ENCODE measurements around the gene CAMSAP2.

The CAMSAP2 gene

DNA sequence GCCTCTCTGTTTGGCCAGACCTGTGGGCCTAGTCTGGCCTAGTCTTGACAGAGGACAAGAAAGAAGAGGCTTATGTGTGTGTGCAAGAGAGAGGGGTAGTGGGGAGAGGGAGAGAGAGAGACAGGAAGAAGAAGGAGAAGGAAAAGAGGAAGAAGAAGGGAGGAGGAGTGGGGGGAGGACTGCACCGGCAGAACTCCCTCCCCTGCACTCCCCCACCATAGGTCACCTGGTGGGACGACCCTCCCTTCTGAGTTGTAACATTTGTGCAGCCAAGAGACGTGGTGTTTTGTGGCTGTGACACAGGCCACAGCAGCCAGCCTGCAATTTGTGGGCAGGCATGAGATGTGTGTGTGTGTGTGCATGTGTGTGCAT is 160.3 kb downstream of the CAMSAP2 start:
- peak overlapping the region; percentile 96 for H3K27ac ChIP-seq
- ChIA-PET CTCF (no interaction called here), POLR2A (ENCODE audit: low non-redundant PET) (no interaction called here)
- DNase-seq (ENCODE audit: low spot score) = no peak
- no peak for TF ChIP-seq CTCF (conservative IDR thresholded peaks at IDR 0.05; ENCODE audit: low read depth)

DNA sequence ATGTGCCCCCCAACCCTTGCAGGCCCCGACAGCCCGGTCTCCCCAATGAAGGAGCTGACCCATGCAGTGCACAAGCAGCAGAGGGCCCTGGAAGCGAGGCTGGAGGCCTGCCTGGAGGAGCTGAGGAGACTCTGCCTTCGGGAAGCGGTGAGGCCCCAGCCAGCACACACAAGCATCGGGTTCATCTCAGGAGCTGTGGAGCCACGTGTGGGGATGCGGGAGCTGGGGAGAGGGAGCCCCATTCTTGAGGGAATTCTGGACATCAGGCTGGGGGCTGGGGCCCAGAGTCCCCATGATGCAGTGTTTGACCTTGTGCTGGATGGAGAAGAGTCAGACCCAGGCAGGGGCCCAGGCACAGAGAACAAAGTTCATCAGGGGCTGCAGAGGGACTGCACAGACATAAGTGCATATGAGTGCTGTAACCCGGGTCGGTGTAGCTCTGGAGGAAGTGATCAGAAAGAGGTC is 160.8 kb downstream of the CAMSAP2 start:
- ChIA-PET POLR2A (ENCODE audit: low non-redundant PET) (interaction anchor here (0.5 kb wide), 1 partner anchor 37 kb away, joined by 3 read pairs; no protein-coding TSS in a partner anchor), CTCF (no interaction called here)
- DNase-seq (ENCODE audit: low spot score) = no peak
- peak overlapping the region; percentile 96 for H3K27ac ChIP-seq
- no peak for TF ChIP-seq CTCF (conservative IDR thresholded peaks at IDR 0.05; ENCODE audit: low read depth)

DNA sequence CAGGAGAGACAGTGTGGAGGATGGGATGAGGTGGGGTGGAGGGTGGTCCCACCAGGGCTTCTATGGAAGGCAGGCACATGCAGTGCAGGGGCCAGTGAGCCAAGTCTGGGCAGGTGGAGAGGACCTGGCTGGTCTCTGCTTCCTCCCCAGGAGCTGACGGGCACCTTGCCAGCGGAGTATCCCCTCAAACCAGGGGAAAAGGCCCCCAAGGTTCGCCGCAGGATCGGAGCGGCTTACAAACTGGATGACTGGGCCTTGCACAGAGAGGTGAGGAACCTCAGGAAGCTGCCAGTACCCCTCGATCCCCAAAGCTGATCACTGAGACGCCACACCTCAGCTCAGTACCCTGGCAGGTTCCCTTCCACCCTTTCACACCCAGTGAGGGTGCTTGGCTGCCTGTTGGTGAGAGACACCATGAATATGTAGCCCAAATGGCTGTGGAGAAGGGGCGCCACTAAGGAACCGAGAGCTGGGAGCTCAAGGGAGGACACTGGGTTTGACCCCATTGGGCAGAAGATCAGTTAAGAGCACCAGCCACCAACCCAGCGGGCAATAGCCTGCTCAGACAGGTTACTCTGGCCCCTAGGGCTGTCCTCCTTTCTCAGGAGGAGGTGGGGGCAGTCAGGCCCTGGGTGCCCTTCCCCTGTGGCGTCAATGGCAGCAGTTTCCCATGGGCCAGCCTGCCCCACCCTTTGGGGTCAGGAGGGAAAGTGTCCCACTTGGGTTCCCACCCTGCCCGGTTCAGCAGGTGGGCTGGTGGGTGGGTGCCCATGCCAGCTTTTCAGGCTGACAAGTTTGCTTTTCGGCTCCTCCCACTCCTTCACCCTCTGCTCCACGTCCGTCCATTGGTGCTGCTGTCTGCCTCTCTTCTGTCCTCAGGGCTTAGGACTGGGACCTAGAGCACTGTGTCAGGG is 161.5 kb downstream of the CAMSAP2 start:
- ChIA-PET POLR2A (ENCODE audit: low non-redundant PET) (interaction anchor here (0.5 kb wide), 1 partner anchor 38 kb away, joined by 3 read pairs; no protein-coding TSS in a partner anchor), CTCF (no interaction called here)
- no peak for DNase-seq (ENCODE audit: low spot score)
- TF ChIP-seq CTCF (conservative IDR thresholded peaks at IDR 0.05; ENCODE audit: low read depth) = no peak
- peak overlapping the region; percentile 96 for H3K27ac ChIP-seq

GRCh38 chr1:200900877-200901276 is 162.2 kb downstream of the CAMSAP2 start:
- POLR2A ChIA-PET (ENCODE audit: low non-redundant PET) = no interaction called here
- no peak for DNase-seq (ENCODE audit: low spot score)
- TF ChIP-seq CTCF (conservative IDR thresholded peaks at IDR 0.05; ENCODE audit: low read depth) = no peak
- H3K27ac ChIP-seq = peak overlapping the region; percentile 96
- CTCF ChIA-PET = interaction anchor here (1.0 kb wide), 1 partner anchor 10 kb away, joined by 3 read pairs; no protein-coding TSS in a partner anchor

DNA sequence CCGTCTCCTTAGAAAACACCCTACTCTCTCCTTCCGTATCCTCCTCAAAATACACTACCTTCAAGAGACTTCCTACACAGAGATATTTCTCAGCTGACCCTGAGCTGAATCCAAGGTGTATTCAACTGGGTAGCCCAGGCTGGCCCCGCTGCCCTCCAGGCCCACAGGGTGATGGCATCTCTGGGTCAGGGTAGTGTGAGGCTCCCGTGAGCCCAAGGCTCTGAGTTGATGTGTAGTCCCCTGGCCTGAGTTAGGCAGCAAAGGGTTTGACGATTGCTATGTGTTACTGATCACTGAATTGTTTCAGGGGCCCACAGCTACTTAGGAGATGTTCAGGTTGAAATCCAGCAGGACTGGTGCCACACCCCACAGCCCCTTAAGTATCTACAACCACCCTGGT is 162.7 kb downstream of the CAMSAP2 start:
- ChIA-PET POLR2A (ENCODE audit: low non-redundant PET) (interaction anchor here (1.0 kb wide), 1 partner anchor 17 kb away, joined by 3 read pairs; no protein-coding TSS in a partner anchor), CTCF (interaction anchor here (1.0 kb wide), 1 partner anchor 10 kb away, joined by 3 read pairs; no protein-coding TSS in a partner anchor)
- peak overlapping the region; percentile 96 for H3K27ac ChIP-seq
- DNase-seq (ENCODE audit: low spot score) = no peak
- TF ChIP-seq CTCF (conservative IDR thresholded peaks at IDR 0.05; ENCODE audit: low read depth) = no peak

GRCh38 chr1:200901796-200902444 is 163.2 kb downstream of the CAMSAP2 start:
- ChIA-PET CTCF (interaction anchor here (0.7 to 1.0 kb wide), 2 partner anchors 11 to 24 kb away, joined by 3 read pairs; no protein-coding TSS in a partner anchor), POLR2A (ENCODE audit: low non-redundant PET) (interaction anchor here (1.0 kb wide), 1 partner anchor 16 kb away, joined by 3 read pairs; no protein-coding TSS in a partner anchor)
- DNase-seq (ENCODE audit: low spot score) = no peak
- H3K27ac ChIP-seq = peak overlapping the region; percentile 96
- no peak for TF ChIP-seq CTCF (conservative IDR thresholded peaks at IDR 0.05; ENCODE audit: low read depth)
